ENCODE results near the gene PRRG3.

DNA sequence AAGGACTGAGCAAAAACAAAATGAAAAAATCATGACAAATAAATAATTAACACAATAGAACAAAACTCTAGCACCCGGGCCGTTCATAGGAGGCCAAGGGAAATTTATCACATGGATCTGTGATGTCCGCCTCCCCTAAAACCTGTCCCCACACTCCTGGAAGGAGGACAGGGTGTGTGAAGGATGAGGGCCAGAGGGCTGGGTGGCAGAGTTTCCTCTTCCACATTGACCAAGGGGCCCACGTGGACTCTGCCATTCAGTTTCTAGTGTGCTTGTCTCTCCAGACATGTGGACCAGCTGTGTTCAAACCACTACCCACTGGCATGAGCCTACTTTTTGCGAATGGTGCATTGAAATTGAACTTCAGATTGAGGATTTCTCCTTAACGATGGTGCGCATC lies 6.3 kb downstream of the PRRG3 start:
- TF ChIP-seq, protein P1, sequence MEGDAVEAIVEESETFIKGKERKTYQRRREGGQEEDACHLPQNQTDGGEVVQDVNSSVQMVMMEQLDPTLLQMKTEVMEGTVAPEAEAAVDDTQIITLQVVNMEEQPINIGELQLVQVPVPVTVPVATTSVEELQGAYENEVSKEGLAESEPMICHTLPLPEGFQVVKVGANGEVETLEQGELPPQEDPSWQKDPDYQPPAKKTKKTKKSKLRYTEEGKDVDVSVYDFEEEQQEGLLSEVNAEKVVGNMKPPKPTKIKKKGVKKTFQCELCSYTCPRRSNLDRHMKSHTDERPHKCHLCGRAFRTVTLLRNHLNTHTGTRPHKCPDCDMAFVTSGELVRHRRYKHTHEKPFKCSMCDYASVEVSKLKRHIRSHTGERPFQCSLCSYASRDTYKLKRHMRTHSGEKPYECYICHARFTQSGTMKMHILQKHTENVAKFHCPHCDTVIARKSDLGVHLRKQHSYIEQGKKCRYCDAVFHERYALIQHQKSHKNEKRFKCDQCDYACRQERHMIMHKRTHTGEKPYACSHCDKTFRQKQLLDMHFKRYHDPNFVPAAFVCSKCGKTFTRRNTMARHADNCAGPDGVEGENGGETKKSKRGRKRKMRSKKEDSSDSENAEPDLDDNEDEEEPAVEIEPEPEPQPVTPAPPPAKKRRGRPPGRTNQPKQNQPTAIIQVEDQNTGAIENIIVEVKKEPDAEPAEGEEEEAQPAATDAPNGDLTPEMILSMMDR (IDR thresholded peaks at IDR 0.05) = no peak
- no peak for TF ChIP-seq POLR2A (IDR thresholded peaks at IDR 0.05)

All from Peyer's patch (tissue), 4 donors.